ENCODE measurements around the gene DCXR.

- TF ChIP-seq FOS (IDR thresholded peaks at IDR 0.05; ENCODE audit: borderline replicate concordance, insufficient read depth, low read length) (no peak), CTCF (IDR thresholded peaks at IDR 0.05; ENCODE audit: extremely low read depth in 1 of 2, insufficient read depth in 1 of 2, low read depth in 1 of 2, low read length in 2 of 2) (no peak), EZH2 (IDR thresholded peaks at IDR 0.05; ENCODE audit: borderline replicate concordance, low read depth, low read length, severe bottlenecking) (no peak), POLR2A (IDR thresholded peaks at IDR 0.05; ENCODE audit: low read depth, low read length) (no peak), MYC (IDR thresholded peaks at IDR 0.05; ENCODE audit: low read depth, low read length) (no peak)
Measured at GRCh38 chr17:82043507-82043906, 6.0 kb upstream of the DCXR start.

Data from endothelial cell of umbilical vein (primary cell).